IPS-NIHi7 (cell line): ENCODE measurements around the gene PIAS3.
"Not testable (repeated sequence)": the region's sequence is repeated elsewhere in the genome, so short reads cannot be mapped to it uniquely, and the experiment has no call there.

Experiments used
- DNase-seq: peaks from one replicate; pipeline ENCODE4 v3.0.0; 2012; ENCODE audit warnings: mixed read lengths; ENCODE audit errors: extremely low spot score

PIAS3 gene

GRCh38 chr1:145874646-145875045, 15.8 kb upstream of the PIAS3 start:
- DNase-seq, result no peak

DNA sequence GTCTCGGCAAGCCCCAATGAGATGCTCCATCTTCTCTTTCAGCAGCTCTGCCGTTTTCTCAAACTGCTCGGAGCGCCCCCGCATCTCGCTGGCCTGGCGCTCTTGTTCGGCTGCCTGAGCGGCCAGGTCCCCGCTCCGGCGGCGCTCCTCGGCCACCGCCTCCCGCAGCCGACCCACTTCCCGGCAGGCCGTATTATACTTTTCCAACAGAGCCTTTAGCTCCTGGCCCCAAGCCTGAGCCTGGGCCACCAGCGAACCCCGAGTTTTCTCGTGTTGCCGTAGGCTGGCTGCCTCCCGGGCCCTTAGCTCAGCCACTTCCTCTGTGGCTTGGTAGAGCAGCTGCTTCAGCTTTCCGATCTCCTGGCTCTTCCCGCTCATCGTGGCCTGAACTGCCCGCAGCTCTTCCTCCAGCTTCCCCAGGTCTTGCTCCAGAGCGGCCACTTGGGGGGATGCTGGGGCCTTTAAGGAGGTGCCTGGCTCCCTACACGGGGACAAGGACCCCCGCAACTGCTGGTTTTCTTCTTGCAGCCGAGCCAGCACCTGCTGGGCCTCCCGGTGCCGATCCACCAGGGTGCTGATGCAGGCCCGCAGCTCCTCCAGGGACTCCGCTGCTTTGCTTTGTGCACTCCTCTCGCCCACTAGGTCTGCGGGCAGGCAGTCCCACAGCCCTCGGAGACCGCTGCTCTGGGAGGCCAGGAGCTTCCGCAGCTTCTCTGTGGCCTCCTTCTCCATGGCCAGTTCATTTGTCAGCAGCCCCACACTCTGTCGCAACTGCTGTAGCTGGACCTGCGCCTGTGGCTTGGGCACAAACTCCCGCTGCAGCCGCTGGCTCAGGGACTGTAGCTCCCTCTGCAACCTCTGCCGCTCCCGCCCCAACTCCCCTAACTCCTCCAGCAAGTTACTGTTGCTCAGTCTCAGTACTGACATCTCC, 13.4 kb upstream of the PIAS3 start:
- peak; percentile 56 for DNase-seq

- DNase-seq, result no peak
These were observed 9.4 kb upstream of the PIAS3 start for GRCh38 chr1:145868232-145868631.

DNA sequence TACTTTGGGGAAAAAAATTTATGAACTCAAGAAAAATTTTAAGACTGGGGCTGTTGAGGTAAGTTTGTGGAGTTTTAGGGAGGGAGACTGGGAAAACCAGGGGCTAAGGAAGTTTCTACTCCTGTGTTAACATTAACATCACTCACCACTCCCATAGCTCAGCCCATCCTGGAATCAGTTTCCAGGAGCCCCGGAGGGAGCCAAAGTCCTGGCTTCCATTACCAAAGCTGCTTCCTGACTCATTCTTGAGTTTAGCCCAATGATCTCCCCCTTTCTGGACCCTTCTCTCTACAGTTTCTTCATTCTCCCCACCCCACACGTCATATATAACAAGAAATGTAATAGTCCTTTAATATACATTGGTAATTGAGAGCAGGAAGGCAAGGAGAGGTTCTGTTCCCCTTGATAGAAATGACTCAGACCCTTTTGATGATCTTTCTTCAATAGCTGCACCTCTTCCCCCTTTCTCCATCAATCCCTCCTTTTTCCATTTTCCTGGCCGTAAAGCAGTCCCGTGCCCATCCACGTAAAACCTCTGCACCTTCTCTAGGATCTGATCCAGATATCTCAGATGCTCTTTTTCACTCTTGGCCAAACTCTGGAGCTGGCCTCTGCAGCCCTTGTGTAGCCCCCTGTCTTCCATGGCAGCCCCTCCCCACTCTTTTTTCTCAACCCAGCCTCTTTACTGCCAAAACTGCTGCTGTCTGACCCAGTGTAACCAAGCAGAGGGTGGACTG, 4.6 kb upstream of the PIAS3 start:
- no peak for DNase-seq

DNA sequence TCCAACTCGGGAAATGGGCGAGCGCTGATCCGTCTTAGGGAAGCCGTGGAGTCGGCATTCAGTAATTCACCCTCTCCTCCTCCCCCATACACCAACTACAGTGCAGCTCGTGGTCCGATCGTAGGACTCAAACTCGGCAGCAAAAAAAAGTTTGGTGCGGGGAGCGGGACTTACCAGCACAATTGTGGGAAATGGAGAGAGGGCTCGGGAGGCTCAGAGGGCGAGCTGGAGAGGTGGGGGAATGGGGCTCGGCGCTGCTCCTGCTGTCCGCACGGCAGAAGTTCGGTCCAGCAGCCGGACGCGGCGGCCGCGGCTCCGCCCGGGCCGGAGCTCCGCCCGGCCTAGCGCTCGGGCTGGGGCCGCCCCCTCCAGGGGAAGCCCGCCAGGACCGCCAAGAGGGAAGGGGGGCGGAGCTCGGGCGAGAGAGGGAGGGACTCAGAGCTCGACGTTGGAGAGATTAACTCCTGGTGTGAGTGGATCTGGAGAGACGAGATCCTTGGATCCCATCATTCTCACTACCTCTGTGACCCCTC, 676 bp upstream of the PIAS3 start:
- peak; percentile 92 for DNase-seq

DNA sequence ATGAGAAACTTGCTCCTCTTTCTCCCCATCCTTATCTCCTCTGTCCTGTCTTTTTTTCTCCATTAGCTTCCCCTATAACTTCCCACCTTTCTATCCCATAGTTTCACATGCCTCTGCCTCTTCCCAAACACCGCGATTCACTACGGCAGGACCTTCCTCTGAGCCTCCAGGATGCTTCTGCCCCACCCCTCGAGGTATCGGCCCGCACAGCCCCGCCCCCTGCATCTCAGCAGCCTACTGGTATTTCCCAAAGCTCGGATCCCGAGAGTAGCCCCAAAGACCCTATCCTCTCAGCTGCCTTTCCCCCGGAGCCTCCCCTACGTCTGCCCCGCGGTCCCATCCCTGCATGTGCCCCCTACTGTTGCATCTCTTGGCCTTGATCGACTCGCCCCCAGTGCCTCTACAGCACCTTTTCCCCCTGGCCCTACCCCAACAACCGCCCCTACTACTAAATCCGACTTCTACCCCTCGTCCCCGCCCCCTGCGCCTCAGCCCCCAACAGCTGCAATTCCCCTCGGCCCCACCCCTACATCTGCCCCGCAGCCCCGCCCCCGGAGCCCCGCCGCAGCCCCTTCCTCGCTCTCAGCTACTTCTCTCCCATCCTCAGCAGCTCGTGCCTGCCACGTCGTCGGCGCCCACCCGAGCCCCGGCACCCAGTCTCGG, 512 bp downstream of the PIAS3 start:
- DNase-seq, result peak; percentile 85

DNA sequence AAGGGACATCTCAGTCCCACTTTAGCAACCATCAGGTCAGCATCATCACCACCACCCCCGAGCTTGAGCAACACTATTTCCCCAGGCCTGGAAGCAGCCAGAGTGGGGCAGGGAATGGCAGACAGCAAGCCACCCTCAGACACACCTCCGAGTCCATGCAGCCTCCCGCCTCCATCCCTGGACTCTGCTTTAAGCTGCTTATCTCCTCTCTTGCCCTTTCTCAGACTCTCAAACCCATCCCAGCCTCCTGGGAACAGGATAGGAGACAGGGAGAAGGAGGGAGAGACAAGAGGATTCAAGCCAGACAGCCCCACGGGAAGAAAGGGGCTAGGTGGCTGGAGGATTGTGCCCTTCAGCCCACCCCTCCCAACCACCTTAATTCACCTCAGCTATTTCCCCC, 1.7 kb downstream of the PIAS3 start:
- no peak for DNase-seq

GRCh38 chr1:145855426-145855948, 3.4 kb downstream of the PIAS3 start:
- no peak for DNase-seq

- DNase-seq, result peak; percentile 56
These were observed 9.3 kb downstream of the PIAS3 start for GRCh38 chr1:145849356-145850160.

DNA sequence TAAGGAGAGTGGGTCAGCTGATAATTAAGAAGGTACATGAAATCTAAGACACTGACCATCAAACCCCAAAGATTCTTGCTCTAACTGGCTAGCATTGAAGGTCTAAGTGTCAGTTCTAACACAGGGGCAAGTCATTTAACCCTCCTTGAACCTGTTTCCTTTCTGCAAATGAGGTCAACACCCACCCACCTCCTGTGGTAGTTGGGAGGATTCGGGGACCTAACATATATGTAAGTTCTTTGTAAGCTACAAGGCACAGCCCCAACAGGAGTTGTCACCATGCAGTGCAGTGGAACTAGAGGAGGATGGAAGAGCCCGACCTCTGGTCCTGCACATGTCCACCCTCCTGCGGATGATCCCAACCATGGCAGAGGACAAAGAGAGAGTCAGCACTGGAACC, 11.1 kb downstream of the PIAS3 start:
- DNase-seq, result no peak

DNA sequence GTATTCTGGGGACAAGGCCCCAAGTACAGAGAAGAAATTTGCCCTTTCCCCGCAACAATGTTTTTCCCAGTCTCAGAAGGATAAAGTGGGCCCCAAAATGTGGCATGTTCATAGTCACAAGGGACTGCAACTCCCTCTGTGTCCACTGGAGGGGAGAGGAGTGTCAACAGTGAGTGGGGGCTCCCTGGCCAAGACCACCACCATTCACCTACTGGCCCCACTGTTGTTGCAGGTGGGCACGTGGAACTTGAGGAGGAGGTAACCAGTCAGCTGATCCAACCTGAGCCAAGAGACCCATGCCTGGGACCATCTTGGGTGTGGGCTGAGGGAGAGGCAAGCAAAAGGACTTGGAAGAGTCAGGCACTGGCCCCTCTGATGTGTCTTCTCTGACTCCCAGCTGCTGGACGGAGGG, 12.7 kb downstream of the PIAS3 start:
- DNase-seq, result peak; percentile 73

DNA sequence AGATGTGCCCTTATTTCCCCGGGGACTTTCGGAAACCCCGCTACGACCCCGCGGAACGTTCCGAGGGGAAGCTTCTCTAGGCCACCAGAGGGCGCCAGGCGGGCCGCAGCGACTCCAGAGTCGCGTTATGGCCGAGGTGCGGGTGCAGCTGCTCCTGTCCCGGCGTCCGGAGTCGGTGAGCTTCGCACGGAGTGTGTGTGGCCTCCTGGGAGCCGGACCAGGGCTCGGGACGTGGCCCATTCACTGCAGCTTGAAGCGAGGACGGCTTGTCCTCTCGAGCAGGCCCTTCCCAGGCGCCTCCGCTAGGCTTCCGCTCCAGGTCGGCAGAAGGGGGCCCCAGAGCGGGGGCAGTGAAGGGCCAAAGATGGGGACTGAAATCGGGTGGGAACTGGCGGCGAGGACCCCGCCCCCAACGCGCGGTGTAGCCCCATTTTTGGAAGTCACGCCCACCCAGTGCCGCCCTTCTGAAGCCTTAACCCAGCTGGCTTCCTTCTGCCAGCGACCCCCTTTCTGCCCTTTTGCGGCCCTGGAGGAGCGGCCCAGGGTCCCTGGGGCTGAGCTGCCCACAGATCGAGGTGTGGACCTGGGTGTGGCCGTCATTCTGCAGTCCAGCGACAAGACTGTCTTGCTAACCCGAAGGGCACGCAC, 13.2 kb downstream of the PIAS3 start, which contains the start of gene NUDT17:
Gene NUDT17 (plus strand): TSS at position 117 of the 648 bp plus-strand sequence. CDS start 11 bp downstream, at position 128.
- DNase-seq, result peak; percentile 94

DNA sequence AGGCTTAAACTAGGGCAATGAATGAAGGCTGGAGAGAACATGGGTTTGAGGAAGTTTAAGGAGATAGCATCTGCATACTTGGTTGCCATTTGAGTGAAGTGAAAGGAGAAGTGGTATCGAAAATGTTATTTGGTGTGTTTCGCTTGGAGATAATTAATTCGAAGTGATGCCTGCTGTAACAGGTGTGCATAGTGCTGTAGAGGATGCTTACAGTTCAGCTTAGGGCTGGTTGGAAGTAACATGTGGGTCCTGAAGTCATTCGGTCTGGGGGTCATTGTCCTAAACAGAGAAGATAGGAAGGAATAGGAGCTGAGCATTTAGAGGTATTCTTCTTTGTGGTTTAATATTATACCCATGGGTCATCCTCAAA, 13.8 kb downstream of the PIAS3 start:
- DNase-seq, result peak; percentile 22

DNA sequence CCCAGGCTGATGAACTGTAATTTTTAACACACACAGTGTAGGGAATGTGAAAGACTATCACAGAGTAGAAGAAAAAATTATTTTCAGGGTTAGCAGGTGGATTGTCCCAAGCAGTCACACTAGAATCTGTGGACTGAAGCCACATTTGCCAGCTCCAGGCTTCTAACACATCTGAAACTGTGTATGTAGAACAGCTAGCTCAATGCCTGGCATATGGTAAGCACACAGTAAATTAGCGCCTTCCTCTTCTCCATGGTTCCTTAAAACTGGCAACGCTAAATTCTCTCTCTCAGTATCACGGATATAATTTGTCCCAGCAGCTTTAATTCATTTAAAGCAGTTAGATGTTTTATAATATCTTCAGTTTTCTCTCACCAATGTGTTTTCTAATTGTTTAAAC, 15.8 kb downstream of the PIAS3 start:
- DNase-seq, result no peak

DNA sequence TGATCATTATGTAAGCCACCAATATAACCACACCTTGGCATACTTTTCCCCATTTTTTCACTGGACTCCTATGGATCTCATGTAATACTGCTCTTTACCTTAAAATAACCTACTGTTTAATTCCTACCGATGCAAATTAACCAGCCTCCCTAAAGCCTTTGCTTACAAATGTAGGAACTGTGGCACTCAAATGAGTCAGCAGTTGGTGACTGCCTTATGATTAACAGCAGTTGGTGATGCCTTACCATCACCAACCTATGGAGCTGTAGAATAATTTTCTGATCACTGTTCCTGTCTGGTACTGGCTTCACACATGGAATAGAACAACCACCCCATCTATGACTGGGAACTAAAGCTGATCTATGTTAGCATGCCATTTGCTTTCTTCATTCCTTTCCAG, 21.2 kb downstream of the PIAS3 start:
- no peak for DNase-seq

- DNase-seq, result not testable (repeated sequence)
These were observed 28.1 kb downstream of the PIAS3 start for GRCh38 chr1:145830810-145831209.

GRCh38 chr1:145828367-145829026, 30.4 kb downstream of the PIAS3 start:
- no peak for DNase-seq

GRCh38 chr1:145827966-145828365, 30.9 kb downstream of the PIAS3 start:
- no peak for DNase-seq

GRCh38 chr1:145826030-145826429, 32.9 kb downstream of the PIAS3 start:
- no peak for DNase-seq

DNA sequence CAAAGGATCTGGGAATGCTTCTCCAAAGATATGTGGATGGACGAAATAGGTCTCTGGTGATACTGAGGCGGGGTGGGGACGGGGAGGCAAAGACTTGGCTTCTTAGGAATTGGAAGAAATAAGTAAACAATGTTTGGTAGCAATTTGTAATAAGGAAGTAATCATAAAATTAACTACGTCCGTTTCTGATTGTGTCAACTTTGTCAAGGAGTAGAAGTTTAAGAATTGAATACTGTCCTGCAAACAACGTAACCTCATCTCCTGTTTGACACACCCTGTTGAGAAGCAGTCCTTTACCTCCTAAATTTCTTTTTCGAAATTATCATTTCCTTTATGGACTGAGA, 34.4 kb downstream of the PIAS3 start:
- no peak for DNase-seq
